K562 (cell line): ENCODE measurements around the gene ZSCAN21. TPM values are rescaled to one million over a fixed set of nuclear protein-coding genes. Genes with fewer than 3 reads are reported as not detected.

Source experiments
- ATAC-seq: fragments of 200-7000 bp; cut with Tn5 transposase; 3 replicates; pipeline ENCODE4 v1.9.1; 2020; ENCODE audit warnings: moderate library complexity
- BruUV-seq: library from RNA; stranded (reverse); fragments of 400-500 nt; replicated peaks from 2 replicates; lab custom pipeline; 2021; lab: Mats Ljungman, UMichigan
- CTCF ChIA-PET: fragments of 300-600 bp; formaldehyde crosslinking; extraction: SDS; loops from one replicate; lab custom pipeline; 2021; ENCODE audit warnings: low intra/inter-chr PET ratio; lab: Yijun Ruan, JAX
- POLR2A ChIA-PET: fragments of 300-600, 350-650 bp; sonication (Branson Sonifier 250); formaldehyde crosslinking; extraction: SDS; loops from one replicate; lab custom pipeline; 2021; ENCODE audit warnings: antibody characterized with exemption, inconsistent platforms; lab: Yijun Ruan, JAX
- DNase-seq, 4 experiments: peaks; one replicate each; pipeline versions ENCODE4 v3.0.0 to v3.0.0-alpha.2; 2011 to 2018; ENCODE audit warnings: low spot score in 3 of 4, mixed read lengths in 3 of 4; ENCODE audit errors: extremely low read depth in 1 of 4
- FAIRE-seq: peaks from 2 replicates; lab custom pipeline; 2011; peaks lifted over from hg19 to GRCh38; lab: Jason Lieb, UNC
- H2AFZ ChIP-seq: 2 replicates; pipeline ENCODE4 v1.6.0; 2011; ENCODE audit warnings: low read depth, low read length, control low read depth, inconsistent platforms
- H3K27ac ChIP-seq: fragments of 200-600 bp; 3 replicates; pipeline ENCODE4 v1.8.0; 2011; ENCODE audit warnings: low read depth, mild to moderate bottlenecking, control low read depth, inconsistent platforms, low read length, moderate library complexity, mixed read lengths; ENCODE audit errors: extremely low read depth
- H3K27me3 ChIP-seq, 2 experiments: fragments of 300-600 bp in 1 of 2; 2 replicates in 1 of 2; 3 replicates in 1 of 2; pipeline versions ENCODE4 v1.6.0 to v1.8.0; 2011; ENCODE audit warnings: inconsistent platforms in 2 of 2, low read length in 2 of 2, mild to moderate bottlenecking in 1 of 2, mixed read lengths in 1 of 2, moderate library complexity in 1 of 2; ENCODE audit not compliant: control insufficient read depth in 2 of 2, insufficient read depth in 2 of 2
- H3K36me3 ChIP-seq: fragments of 300-600 bp; 3 replicates; pipeline ENCODE4 v1.8.0; 2011; ENCODE audit warnings: mild to moderate bottlenecking, low read length, inconsistent platforms; ENCODE audit not compliant: control insufficient read depth, insufficient read depth
- H3K4me1 ChIP-seq, 2 experiments: fragments of 200-600 bp in 1 of 2; replicated peaks in 1 of 2; 2 replicates in 1 of 2; 3 replicates in 1 of 2; pipeline versions ENCODE4 v1.5.1 to v1.8.0; 2011; ENCODE audit warnings: inconsistent platforms in 2 of 2, low read length in 2 of 2, mild to moderate bottlenecking in 1 of 2, mixed read lengths in 1 of 2, moderate library complexity in 1 of 2; ENCODE audit not compliant: control insufficient read depth in 2 of 2, insufficient read depth in 2 of 2
- H3K4me2 ChIP-seq: 2 replicates; pipeline ENCODE4 v1.6.1; 2011; ENCODE audit warnings: low read length, control low read depth, inconsistent platforms, mixed read lengths; ENCODE audit not compliant: insufficient read depth
- H3K4me3 ChIP-seq: fragments of 200-600 bp; sonication (generic), shearing (Covaris generic); 2 replicates; pipeline ENCODE4 v1.5.1; 2016; ENCODE audit warnings: control low read depth, inconsistent platforms
- H3K79me2 ChIP-seq: fragments of 200-600 bp; 3 replicates; pipeline ENCODE4 v1.8.0; 2011; ENCODE audit warnings: low read length, inconsistent platforms; ENCODE audit not compliant: control insufficient read depth, insufficient read depth
- H3K9ac ChIP-seq, 2 experiments: 2 replicates each; pipeline versions ENCODE4 v1.6.0 to v1.6.1; 2011; ENCODE audit warnings: low read depth in 2 of 2, low read length in 2 of 2, control low read depth in 1 of 2, inconsistent platforms in 1 of 2, mild to moderate bottlenecking in 1 of 2, mixed read lengths in 1 of 2; ENCODE audit not compliant: insufficient read depth in 1 of 2
- H3K9me1 ChIP-seq: one replicate; pipeline ENCODE4 v1.6.0; 2011; ENCODE audit warnings: inconsistent platforms, mild to moderate bottlenecking, low read length, moderate library complexity; ENCODE audit not compliant: control insufficient read depth, insufficient read depth
- H3K9me3 ChIP-seq: replicated peaks from 2 replicates; pipeline ENCODE4 v1.5.1; 2011; ENCODE audit warnings: low read depth, low read length, inconsistent platforms; ENCODE audit not compliant: control insufficient read depth, insufficient read depth
- H4K20me1 ChIP-seq: replicated peaks from 2 replicates; pipeline ENCODE4 v1.6.1; 2011; ENCODE audit warnings: low read length, inconsistent platforms, mixed read lengths; ENCODE audit not compliant: control insufficient read depth, insufficient read depth
- DLX4 ChIP-seq: fragments of 250-450 bp; sonication (Bioruptor Pico); IDR thresholded peaks from 2 replicates; pipeline ENCODE4 v1.6.1; 2021; ENCODE audit warnings: mild to moderate bottlenecking
- MTA3 ChIP-seq: fragments of 450-650 bp; formaldehyde crosslinking; IDR thresholded peaks from 2 replicates; pipeline ENCODE4 v1.6.1; 2017; ENCODE audit warnings: mild to moderate bottlenecking, borderline replicate concordance
- SAFB ChIP-seq: fragments of 200-400 bp; formaldehyde crosslinking; IDR thresholded peaks from 2 replicates; pipeline ENCODE4 v1.6.1; 2017; ENCODE audit warnings: low read depth, low read length, borderline replicate concordance
- SRSF3 ChIP-seq: fragments of 200-400 bp; formaldehyde crosslinking; IDR thresholded peaks from 2 replicates; pipeline ENCODE4 v1.6.1; 2016; ENCODE audit warnings: mild to moderate bottlenecking, low read length, moderate library complexity; ENCODE audit not compliant: insufficient read depth
- TCF3 ChIP-seq: sonication (generic); formaldehyde crosslinking; IDR thresholded peaks from 2 replicates; pipeline ENCODE4 v1.4.0; 2020; ENCODE audit warnings: mild to moderate bottlenecking, missing genetic modification reagents
- ZNF174 ChIP-seq: fragments of 250-450 bp; sonication (Bioruptor Pico); IDR thresholded peaks from 2 replicates; pipeline ENCODE4 v1.4.0; 2020; ENCODE audit warnings: mild to moderate bottlenecking
- WGBS: fragments of 100-300 bp; shearing (Covaris generic); methylation state at CpG from one replicate; pipeline ENCODE4 v1.1.6; 2016; ENCODE audit warnings: low coverage, mixed read lengths; ENCODE audit not compliant: insufficient coverage; ENCODE audit errors: missing lambda C conversion rate; 5-methylcytosine and 5-hydroxymethylcytosine counted together
- in situ Hi-C: fragments of 300-500 bp; cut with MboI; formaldehyde crosslinking; loops from 4 replicates; pipeline ENCODE4 v1.15.0; 2018; ENCODE audit warnings: inconsistent platforms, mixed read lengths
- intact Hi-C: fragments of 100-400 bp; cut with micrococcal nuclease; formaldehyde crosslinking; loops from 2 replicates; pipeline ENCODE4 v1.14.2; 2022
- polyA plus RNA-seq, 8 experiments: library from polyadenylated mRNA; depleted of rRNA in 4 of 8; stranded (reverse) in 5 of 8; unstranded in 3 of 8; fragments of >200 nt; fragmentation: Nextera tagmentation in 2 of 8; fragmentation: Illumina TruSeq in 1 of 8; extraction: Ambion mirVana in 2 of 8; extraction: Trizol in 1 of 8; gene quantifications; 2 replicates each; pipeline versions ENCODE4 v1.2.1 to v1.2.3, GENCODE V29; 2011 to 2014; ENCODE audit warnings: inconsistent platforms in 1 of 8, missing spikeins in 1 of 8
- total RNA-seq, 7 experiments: library from RNA; depleted of rRNA in 6 of 7; stranded (reverse); fragments of >200 nt in 6 of 7; fragmentation: Illumina TruSeq in 2 of 7; extraction: Trizol in 2 of 7; gene quantifications; 2 replicates each; pipeline versions ENCODE4 v1.2.1 to v1.2.3, GENCODE V29; 2011 to 2021; ENCODE audit warnings: low replicate concordance in 1 of 7

Gene ZSCAN21
- total and polyA plus RNA-seq, 9 of the 15 experiments (the other 6 are each of a cell fraction or from before 2014, with no cell fraction given), result 5.9 to 15.5 (median 13.2) TPM

- Histone ChIP-seq H3K4me3 (no peak overlapping the region), H3K4me1 (no peaks in the 10 kb centered on the region), H3K4me2 (no peak overlapping the region), H2AFZ (no peak overlapping the region), H3K9me1 (no peaks in the 10 kb centered on the region), H4K20me1 (peaks cover 3% of the 10 kb centered on the region), H3K9ac (no peak overlapping the region), H3K9me3 (no peaks in the 10 kb centered on the region), H3K79me2 (peaks cover 30% of the 10 kb centered on the region), H3K27ac (no peak overlapping the region), H3K27me3 (no peaks in the 10 kb centered on the region), H3K36me3 (peaks cover 65% of the 10 kb centered on the region)
- 93% methylated on average over 12 of the region's 12 CpGs for WGBS
- in situ Hi-C loops, result no loop called here
- CTCF ChIA-PET, result interaction anchor here (0.6 kb wide), 1 partner anchor 21 kb away, joined by 8 read pairs; no protein-coding TSS in a partner anchor
- POLR2A ChIA-PET, result interaction anchor here (0.7 to 1.7 kb wide), 2 partner anchors 8 to 106 kb away, joined by 3 to 9 read pairs; partner anchors contain the start of gene ZKSCAN1
- TF ChIP-seq SRSF3, result no peak
- no peak for TF ChIP-seq MTA3
- no peak for TF ChIP-seq SAFB
- TF ChIP-seq TCF3, result no peak
- TF ChIP-seq DLX4 (CRISPR knock-in tag), result no peak
- no peak for TF ChIP-seq ZNF174 (CRISPR knock-in tag)
- FAIRE-seq, result no peak
- intact Hi-C loops, result no loop called here
- DNase-seq, result no peak
- BruUV-seq, result no TSS peak
- ATAC-seq, result no peak
Measured at GRCh38 chr7:100024020-100024619, 25.5 kb upstream of the ZSCAN21 start.
